NCI-H2029 (cell line): ENCODE results near the gene ZNF44.

Experiments
- DNase-seq: peaks from one replicate; lab custom pipeline; 2025; lab: John Stamatoyannopoulos, UW

The ZNF44 gene

DNA sequence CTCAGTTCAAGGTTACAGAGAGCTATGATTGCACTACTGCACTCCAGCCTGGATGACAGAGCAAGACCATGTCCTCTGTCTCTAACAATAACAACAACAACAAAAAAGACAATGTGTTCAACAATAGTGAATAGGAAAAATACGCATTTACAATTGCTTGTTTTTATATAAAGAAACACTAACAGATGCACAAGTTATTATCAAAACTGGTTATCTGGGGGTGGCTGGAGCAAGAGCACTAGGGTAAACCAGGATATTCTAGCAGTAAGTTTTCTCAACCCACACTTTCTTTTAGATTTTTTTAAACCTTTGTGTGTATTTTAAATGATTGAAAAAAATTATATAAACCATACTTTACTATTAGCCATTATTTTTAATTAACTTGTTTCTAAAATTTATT is 33.1 kb downstream of the ZNF44 start:
- no peak for DNase-seq

GRCh38 chr19:12260861-12261260 is 33.8 kb downstream of the ZNF44 start:
- DNase-seq, result no peak

- DNase-seq, result no peak
Observed at GRCh38 chr19:12260236-12260635, 34.4 kb downstream of the ZNF44 start.

DNA sequence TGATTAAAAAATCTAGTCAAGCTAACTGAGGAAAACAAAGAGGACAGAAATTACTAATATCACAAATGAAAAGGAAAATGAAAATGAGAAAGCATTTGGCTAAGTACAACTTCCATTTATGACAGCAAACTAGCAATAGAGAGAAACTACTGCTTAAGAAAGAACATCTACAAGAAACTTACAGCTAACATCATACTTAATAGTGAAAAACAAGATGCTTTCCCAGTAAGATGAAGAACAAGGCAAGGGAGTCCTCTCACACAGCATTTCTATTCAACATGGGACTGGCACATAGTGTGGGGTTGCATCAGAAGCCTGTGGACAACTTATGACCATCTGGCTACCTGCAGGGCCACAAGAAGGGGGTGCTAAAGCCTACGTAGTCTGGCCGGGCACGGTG is 39.3 kb downstream of the ZNF44 start:
- no peak for DNase-seq

- no peak for DNase-seq
Observed at GRCh38 chr19:12247644-12248222, 47.0 kb downstream of the ZNF44 start.

DNA sequence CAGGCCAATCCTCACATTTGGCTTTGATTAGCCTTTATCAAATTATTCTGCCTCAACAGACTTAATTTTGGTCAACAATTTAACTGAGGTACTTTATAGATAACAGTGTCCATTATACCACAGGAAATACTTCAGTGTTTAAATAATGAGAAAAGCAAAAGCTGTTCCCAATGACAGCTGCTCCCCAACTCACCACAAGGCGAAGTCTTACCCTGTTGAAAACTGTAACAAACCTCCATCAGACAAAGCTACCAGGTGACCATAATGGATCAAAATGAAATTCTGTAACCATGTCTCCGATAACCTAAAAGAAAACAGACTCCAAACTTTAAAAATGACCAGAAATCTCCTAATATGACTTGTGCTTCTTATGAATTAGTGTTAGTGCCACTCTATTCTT is 50.3 kb downstream of the ZNF44 start:
- DNase-seq, result no peak

GRCh38 chr19:12237143-12237839 is 57.4 kb downstream of the ZNF44 start:
- no peak for DNase-seq

DNA sequence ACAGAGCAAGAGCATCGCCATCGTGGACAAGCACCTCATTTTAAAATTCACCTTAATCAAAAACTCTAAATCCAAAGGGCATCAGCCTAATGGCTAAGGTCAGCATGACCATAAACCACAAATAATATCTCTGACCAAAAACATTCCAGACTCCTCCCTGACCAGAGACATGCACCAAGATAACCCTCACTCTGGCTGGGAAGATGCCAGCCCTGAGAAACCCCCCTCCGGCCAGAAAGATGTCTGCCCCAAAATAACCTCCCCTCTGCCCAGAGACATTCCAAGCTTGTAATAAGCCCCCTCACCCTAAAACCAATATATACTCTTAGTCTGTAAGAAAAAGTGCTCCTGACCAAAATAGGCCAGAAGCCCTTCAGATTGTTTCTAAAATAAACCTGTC is 61.7 kb downstream of the ZNF44 start:
- DNase-seq, result no peak

- no peak for DNase-seq
Observed at GRCh38 chr19:12230751-12231733, 63.6 kb downstream of the ZNF44 start.

- DNase-seq, result no peak
Observed at GRCh38 chr19:12229990-12230389, 64.7 kb downstream of the ZNF44 start.

GRCh38 chr19:12224676-12225075 is 70.0 kb downstream of the ZNF44 start:
- DNase-seq, result no peak

DNA sequence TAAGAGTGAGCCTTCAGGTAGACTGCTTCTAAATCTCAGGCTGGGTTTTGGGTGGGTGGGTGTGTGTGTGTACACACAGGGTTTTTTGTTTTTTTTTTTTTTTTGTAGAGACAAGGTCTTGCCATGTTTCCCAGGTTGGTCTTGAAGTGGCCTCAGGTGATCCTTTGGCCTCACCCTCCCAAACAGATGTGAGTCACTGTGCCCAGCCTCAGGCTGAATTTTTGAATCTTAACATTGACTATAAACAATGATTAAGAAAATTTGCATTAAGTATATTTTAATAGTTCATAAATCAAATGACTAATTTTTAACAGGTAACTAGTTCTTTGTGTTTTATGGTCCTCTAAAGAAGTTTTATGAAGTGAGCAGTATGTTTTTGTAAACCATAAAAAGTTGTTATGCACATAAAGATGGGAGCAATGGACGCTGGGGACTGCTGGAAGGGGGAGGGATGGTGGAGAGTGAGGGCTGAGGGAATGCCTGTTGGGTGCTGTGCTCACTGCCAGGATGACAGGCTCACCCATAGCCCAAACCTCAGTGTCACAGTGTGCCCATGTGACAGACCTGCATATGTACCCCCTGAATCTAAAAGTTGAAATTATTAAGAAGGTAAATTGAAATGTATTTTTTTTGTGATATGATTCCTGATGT is 71.6 kb downstream of the ZNF44 start:
- no peak for DNase-seq
